ENCODE measurements around the gene MARCHF11.

Gene MARCHF11

DNA sequence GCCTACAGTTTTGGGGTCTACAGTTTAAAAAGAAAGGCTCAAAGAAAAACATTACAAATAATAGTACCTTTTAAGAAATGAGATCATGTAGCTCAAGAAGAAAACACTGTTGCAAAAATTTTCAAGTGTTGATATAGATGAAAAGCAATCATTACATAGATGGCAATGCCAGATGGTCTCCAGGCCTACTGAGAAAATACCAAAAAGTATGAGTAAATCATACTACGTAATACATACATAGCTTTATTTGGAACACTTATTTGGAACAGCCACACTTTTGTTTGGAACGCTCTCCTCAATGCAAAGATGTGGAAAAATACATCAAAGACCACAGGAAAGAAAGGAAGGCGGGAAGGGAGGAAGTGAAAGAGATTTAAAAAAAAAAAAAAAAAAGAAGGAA, 44.1 kb downstream of the MARCHF11 start:
- no peak overlapping the region for H3K27ac ChIP-seq
- TF ChIP-seq, protein P1, sequence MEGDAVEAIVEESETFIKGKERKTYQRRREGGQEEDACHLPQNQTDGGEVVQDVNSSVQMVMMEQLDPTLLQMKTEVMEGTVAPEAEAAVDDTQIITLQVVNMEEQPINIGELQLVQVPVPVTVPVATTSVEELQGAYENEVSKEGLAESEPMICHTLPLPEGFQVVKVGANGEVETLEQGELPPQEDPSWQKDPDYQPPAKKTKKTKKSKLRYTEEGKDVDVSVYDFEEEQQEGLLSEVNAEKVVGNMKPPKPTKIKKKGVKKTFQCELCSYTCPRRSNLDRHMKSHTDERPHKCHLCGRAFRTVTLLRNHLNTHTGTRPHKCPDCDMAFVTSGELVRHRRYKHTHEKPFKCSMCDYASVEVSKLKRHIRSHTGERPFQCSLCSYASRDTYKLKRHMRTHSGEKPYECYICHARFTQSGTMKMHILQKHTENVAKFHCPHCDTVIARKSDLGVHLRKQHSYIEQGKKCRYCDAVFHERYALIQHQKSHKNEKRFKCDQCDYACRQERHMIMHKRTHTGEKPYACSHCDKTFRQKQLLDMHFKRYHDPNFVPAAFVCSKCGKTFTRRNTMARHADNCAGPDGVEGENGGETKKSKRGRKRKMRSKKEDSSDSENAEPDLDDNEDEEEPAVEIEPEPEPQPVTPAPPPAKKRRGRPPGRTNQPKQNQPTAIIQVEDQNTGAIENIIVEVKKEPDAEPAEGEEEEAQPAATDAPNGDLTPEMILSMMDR (conservative IDR thresholded peaks at IDR 0.05; ENCODE audit: low read depth) = no peak
- no peak for DNase-seq (ENCODE audit: low spot score)
- ChIA-PET POLR2A (ENCODE audit: low non-redundant PET) (no interaction called here), CTCF (no interaction called here)

DNA sequence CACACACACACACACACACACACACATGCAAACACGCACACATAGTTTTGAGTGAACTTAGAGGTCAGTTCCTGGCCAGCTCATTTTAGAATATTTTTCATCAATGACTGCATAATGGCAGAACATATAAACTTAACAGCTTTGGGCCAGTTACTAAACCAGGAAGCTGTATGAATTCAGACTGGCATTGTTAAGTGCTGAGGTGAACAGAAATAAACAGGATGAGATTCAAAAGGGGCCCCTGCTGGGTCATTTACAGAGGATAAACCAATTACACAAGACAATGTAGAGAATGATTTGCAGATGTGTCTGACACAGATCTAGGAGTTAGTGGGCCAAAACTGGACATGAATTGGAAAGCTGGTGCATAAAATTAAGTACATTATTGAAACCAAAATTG, 44.6 kb downstream of the MARCHF11 start:
- CTCF ChIA-PET = interaction anchor here (0.5 kb wide), 1 partner anchor 299 kb away, joined by 4 read pairs; no protein-coding TSS in a partner anchor
- DNase-seq (ENCODE audit: low spot score) = no peak
- TF ChIP-seq, protein P1 (conservative IDR thresholded peaks at IDR 0.05; ENCODE audit: low read depth) = no peak
- H3K27ac ChIP-seq = no peak overlapping the region
- POLR2A ChIA-PET (ENCODE audit: low non-redundant PET) = no interaction called here

DNA sequence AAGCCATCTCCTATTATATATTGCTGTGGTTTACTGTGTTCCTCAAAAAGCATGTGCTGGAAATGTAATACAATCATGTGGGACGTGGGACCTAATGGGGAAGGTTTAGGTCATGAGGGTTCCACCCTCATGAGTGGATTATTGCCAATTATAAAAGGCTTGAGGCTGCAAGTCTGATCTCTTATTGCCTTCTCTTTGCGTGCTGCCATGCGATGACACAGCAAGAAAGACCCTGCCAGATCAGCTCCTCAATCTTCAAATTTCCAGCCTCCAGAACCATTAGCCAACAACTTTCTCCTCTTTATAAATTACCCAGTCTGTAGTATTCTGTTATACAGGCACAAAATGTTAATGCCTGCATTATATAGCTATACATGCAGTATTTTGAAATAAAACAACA, 45.4 kb downstream of the MARCHF11 start:
- no peak overlapping the region for H3K27ac ChIP-seq
- ChIA-PET POLR2A (ENCODE audit: low non-redundant PET) (no interaction called here), CTCF (interaction anchor here (0.5 kb wide), 1 partner anchor 300 kb away, joined by 4 read pairs; no protein-coding TSS in a partner anchor)
- no peak for DNase-seq (ENCODE audit: low spot score)
- TF ChIP-seq, protein P1 (conservative IDR thresholded peaks at IDR 0.05; ENCODE audit: low read depth) = no peak

DNA sequence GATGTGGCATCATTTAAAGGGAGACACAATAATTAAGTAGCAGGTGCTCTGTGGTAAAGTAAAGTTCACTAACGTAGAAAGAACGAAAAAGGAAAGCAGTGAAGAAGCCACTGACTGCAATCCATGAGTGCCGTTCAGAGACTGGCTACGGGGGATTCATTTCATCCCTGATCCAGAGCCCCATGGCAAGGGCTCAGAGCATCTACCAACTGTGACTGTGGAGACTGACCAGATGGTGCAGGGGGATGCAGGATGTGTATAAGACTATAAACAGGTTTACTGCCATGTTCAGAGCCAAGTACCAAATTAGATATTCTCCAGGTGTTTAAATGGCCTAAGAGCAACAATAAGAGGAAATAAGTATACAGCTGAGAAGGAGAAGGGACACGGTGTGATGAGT, 47.7 kb downstream of the MARCHF11 start:
- ChIA-PET CTCF (no interaction called here), POLR2A (ENCODE audit: low non-redundant PET) (no interaction called here)
- no peak for DNase-seq (ENCODE audit: low spot score)
- TF ChIP-seq, protein P1 (conservative IDR thresholded peaks at IDR 0.05; ENCODE audit: low read depth) = no peak
- H3K27ac ChIP-seq = no peak overlapping the region

DNA sequence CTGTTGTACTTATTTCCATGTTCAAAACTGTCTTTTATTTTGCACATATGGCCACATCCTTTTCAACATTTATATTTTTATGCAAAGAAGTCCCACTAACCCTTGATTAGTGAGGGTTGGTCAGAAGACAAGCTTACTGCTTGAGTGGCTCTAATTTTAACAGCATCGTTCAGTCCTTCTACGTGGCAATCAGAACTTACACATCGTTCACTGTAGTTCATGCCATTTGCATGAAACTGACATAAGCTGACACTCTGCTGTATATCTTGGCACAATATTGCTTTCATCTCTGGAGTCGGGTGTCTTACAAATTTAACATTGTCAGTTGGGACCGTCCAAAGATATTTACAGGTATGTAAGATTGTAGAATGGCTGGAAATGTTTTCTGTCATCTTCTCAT, 50.6 kb downstream of the MARCHF11 start:
- TF ChIP-seq, protein P1 (conservative IDR thresholded peaks at IDR 0.05; ENCODE audit: low read depth) = no peak
- no peak overlapping the region for H3K27ac ChIP-seq
- ChIA-PET POLR2A (ENCODE audit: low non-redundant PET) (no interaction called here), CTCF (no interaction called here)
- no peak for DNase-seq (ENCODE audit: low spot score)

DNA sequence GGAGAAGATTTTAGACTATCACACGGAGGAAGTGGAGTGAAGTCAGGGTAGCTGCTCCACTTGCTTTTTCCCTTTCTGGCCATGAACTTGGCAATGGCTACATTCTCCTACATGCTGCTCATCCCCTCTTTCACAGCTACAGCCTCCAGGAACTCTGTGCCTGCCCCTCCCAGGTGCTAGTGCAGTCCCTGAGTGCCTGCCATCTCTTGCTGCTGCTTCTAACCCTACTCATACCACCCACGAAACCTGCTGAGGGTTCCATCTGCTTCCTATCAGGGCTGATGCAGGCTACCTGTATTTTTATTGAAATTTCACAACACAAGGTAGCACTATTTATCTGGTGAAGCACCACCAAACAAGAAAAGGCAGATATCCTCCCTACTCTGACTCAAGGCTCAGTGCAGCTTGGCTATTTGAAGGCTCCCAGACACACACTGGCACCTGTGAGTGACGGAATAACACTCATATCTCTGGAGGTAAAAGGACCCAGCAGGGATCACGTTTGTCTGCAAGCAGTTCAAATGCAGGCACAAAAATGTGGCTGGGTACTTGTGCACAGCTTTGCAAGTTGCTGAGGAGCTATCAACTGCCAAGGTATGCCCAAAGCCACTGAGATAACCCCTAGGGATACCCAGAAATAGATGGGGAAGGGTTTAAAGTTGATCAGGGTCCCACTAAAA, 51.6 kb downstream of the MARCHF11 start:
- DNase-seq (ENCODE audit: low spot score) = no peak
- POLR2A ChIA-PET (ENCODE audit: low non-redundant PET) = no interaction called here
- TF ChIP-seq, protein P1 (conservative IDR thresholded peaks at IDR 0.05; ENCODE audit: low read depth) = no peak
- CTCF ChIA-PET = interaction anchor here (0.6 kb wide), 1 partner anchor 147 kb away, joined by 3 read pairs; no protein-coding TSS in a partner anchor
- H3K27ac ChIP-seq = no peak overlapping the region
